DMS 273 treated with DMSO at 0.1 percent for 48 hours (cell line): ENCODE measurements around the gene MRPL36.
A peak's percentile ranks its signal among the peaks of the same experiment; 100 is the strongest.
"Not testable (repeated sequence)": the region's sequence is repeated elsewhere in the genome, so short reads cannot be mapped to it uniquely, and the experiment has no call there.

Experiments used
- DNase-seq: peaks from one replicate; lab custom pipeline; 2025; lab: John Stamatoyannopoulos, UW

MRPL36 gene

DNA sequence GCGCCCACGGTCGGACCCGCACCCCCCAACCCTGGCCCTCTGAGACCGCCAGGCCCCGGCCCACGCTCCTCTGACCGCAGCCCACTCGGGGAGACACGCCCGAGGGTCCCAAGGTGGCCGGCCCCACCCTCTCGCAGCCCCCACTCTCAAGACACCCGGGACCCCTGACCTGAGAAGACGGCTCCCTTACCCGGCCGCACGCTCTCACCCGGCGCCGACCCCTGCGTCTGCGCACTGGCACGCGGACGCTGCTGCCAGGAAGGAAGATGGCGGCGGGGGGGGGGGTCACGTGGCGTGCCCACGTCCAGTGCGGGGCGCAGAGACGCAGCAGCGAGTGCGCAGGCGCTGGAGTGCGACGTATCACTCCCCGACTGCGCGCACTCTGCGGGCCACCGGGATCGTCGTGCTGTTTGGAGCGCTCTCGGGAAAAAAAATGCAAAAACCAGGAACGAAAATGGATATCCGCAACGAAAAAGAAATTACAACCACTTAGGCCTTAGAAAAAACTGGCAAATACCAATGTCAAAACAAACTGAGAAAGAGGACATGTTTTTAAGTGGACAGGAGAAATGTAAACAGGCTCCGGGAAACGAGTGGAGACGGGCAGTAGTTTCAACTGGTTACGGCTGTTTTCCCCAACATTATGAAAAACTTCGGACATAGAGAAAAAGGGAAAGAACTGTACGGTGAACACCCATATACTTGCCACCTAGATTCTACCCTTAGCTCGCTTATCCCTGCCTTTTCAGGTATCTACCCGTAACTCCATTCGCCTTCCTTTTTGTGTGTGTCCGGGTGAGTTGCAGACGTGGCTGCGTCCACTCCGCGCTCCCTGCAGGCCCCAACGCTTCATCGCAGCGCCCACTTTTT, at the start of gene MRPL36:
TSS of gene MRPL36 (minus strand) at position 236 of the 870 bp plus-strand sequence. CDS start 902 bp downstream, outside the sequence.
- DNase-seq, result peak; percentile 73

DNA sequence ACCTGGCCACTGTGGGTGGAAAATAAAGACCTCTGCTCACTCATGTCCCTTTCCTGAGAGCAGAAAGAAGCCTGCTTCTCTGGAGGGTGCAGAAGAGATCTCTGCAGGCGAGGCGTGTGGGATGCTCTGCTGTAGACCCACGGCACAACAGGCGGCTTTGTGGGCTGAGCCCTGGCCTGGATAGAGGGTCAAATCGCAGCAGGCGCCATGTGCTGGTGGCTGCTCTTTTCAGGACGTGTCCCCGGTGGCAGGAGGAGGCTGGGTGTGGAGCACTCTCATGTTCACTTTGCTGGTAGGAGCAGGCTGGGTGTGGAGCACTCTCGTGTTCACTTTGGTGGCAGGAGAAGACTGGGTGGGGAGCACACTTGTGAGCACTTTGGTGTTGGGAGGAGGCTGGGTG, 48.0 kb upstream of the MRPL36 start:
- no peak for DNase-seq

DNA sequence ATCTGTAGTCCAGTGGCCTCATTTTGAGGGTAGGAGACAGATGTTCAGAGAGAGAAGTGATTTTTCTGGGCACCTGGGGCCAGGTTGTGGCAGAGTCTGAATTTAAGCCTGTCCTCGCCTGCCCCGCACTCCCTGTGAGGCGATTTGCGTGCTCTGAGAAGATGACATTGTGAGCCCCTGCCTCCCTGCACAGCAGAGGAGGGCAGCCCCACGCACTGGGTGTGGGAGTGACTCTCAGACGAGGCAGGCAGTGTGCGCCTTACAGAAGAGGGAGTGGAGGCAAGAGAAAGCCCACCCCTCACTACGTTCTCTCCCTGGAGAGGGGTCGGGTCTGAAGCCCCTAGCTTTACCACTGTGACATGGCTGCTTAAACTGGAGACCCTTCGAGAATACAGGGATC, 47.4 kb upstream of the MRPL36 start:
- DNase-seq, result no peak

DNA sequence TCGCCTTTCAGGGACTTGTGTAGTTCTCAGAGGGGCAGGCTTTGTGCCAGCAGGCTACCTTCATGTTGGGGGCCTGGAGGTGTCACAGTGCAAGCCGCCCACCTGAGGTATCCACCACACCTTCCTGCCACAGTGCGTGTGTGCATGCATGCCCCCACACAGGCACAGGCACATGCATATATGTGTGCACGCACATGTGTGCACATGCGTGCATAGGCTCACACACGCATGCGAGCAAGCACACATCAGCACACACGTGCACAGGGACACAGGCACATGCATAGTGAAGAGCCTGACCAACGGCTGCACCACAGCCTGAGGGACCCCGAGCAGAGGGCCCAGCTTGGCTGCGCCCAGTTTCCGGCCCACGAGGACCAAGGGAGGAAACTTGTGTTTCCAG, 46.9 kb upstream of the MRPL36 start:
- DNase-seq, result no peak

DNA sequence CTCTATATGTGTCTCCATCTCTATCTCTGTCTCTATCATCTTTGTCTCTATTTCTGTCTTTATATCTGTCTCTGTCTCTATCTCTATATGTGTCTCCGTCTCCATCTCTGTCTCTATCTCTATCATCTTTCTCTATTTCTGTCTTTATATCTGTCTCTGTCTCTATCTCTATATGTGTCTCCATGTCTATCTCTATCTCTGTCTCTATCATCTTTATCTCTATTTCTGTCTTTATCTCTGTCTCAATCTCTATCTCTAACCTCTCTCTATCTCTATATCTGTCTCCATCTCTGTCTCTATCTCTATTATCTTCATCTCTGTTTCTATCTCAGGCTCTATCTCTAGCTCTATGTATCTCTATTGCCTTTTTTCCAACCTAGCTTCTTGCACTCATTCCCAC, 46.1 kb upstream of the MRPL36 start:
- no peak for DNase-seq

DNA sequence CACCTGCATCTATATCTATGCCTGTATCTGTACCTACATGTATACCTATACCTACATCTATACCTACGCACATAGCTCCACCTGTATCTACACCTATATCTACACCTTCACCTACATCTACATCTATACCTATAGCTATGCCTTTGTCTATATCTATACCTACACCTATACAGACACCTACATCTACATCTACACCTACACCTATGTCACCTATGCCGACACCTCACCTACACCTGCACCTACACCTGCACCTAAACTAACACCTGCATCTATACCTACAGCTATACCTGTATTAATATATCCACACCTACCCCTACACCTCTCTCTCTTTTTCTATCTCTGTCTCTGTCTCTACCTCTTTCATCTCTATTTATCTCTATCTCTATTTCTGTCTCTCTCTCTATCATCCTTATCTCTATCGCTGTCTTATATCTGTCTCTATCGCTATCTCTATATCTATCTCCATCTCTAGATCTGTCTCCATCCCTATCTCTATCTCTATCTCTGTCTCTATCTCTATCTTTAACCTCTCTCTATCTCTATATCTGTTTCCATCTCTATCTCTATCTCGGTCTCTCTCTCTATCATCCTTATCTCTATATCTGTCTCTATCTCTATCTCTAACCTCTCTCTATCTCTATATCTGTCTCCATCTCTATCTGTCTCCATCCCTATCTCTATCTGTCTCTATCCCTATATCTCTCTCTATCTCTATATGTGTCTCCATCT, 45.2 kb upstream of the MRPL36 start:
- no peak for DNase-seq

DNA sequence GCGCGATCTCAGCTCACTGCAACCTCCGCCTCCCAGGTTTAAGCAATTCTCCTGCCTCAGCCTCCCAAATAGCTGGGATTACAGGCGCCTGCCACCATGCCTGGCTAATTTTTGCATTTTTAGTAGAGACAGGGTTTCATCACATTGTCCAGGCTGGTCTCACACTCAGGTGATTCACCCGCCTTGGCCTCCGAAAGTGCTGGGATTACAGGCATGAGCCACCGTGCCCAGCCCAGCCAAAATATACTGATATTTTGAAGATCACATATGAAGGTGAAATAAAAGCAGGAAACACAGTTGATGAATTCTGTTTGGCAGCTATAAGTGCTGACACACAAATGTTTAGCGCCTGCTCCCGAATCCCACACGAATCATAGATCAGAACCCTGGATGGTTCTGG, 44.1 kb upstream of the MRPL36 start:
- not testable (repeated sequence) for DNase-seq

DNA sequence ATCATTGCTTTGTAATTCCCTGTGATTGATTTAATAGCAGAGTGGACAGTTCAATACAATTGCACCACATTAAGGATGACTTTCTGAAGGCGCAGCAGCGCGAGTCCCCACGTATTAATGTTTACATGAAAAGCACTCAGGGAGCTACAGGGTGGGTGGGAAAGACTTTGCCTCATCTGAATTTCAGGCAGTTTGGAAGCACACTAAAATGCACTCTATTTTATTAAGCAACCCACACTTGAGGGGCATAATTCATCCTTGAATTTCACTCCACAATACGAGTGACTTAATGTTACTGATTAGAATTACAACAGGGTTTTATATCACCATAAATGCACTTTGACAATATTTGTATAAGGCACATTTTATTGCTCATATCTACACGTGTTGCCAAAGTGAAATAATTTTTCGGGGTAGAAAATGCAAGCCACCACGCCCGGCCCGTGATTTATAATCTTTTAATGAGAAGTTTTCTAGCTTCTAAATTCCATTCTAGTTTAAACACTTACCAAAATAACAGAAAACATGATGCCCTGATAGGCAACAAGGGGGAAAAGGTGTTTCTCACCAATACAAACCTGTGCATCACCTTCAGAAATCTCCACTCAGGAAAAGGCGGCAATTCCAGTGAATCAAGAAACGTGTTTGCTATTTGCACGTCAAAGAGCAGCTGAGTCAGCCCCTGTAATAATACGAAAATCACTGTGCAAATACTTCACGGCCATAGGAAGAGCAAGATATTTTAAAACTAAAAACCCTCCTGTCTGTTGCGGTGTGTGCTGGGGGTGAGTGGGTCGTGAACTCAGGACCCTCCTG, 42.6 kb upstream of the MRPL36 start:
- DNase-seq, result no peak

DNA sequence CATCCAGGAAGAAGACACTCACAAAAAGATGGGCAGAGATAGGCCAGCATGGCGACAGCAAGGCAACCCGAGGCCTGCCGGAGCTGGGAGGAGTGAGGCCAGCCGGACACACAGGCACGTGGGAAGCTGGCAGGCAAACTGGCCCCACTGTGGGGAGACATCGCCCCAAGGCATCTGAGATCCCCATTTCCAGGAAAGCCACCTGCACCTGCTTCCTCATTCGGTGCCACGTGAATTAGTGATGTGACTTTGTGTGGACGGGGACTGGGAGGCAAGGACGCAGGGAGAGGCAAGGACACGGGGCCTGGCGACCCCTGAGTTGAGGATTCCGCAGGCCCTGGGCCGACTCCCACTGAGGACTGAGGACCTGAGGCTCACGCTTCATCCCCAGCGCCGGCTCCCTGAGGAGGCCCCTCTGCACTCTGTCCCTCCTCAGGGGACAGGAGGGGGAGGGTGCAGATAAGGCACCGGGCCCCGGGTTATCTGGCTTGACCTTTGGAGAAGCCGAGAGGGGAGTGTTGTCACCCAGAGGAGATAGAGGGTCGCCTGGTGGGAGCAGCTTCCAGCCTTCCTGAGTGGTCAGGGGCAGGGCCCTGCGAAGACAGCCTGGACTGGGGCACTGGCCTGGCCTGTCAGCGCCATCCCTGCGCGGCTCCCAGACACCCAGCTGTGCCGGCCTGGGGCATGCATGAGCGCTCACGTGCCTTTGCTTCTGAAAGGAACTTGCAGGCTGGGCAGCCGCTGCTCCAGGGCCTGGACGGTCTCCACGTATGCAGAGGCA, 41.3 kb upstream of the MRPL36 start:
- no peak for DNase-seq

DNA sequence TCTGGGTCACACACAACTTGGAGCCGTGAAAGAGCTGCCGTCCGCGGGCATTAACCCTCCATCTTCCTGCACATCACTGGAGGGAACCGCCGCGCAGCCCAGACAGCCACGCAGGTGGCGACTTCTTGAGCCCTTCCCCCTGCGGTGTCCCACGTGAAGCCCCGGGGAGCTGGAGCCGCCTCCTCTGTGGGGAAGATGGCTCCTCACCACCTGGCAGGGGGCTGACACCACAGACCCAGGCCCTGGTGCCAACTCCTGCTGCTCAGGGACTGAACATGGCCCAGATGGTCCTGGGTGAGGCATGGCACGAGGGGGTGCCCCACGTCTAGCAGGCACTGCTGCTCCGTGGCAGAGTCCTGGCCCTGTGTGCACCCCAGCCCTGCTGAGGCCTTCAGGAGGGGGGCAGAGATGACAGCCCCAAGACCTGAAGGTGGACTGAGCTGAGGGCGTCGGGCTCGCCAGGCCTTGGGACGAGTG, 40.5 kb upstream of the MRPL36 start:
- no peak for DNase-seq

DNA sequence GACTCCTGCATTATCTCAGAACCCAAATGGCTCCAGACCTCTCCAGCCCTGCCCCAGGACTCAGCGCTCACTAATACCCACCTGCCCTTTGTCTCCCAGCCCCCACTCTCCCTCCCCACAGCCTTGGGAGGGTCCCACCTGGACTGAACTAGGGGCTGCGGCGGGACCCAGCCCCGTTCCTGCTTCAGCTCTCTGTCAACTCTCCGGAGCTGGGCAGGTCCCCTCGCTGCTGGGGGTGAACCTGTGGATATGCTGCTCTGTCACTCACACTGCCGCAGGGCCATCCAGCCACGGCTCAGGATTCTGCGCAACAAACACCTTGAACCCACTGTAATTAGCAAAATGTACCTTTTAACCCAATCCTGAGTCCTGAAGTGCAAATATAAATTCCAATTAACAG, 38.4 kb upstream of the MRPL36 start:
- DNase-seq, result no peak

DNA sequence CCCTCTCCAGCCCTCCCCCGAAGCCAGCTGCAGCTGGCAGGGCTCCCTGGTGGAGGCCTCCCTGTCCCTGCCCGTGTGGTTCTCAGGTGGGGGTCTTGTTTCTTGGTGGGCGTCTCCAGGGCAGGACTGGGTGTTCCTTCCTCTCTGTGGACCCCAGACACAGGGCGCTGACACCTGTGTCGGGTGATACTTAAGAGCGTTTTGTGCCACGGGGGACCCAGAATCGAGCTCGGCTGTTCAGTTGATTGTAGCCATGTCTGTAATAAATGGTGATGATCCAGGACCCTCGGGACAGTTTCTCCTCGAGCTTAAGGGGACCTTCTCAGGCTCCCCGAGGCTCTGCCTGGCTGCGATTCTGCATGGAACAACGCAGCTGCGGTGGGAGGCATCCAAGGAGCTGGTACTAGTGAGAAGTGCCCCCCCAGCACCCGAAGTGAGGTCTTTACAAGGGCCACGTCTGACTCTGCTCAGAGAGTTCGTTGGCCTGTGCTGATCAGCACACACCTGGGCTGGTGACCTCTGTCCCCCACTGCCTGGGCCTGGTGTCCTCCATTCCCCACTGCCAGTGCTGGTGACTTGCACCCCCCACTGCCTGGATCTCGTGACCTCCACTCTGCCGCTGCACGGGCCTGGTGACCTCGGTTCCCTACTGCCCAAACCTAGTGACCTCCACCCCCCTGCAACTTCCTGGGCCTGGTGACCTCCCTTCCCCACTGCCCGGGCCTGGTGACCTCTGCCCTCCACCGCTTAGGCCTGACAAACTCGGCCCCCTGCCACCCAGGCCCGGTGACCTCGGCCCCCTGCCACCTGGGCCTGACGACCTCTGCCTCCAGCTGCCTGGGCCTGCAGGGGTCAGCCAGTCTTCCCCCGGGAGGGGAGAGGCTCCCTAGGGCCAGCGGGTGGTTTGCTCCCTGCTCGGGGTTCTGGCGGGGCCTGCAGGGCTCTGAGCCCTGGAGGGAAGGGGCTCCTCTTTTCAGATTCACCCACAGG, 37.5 kb upstream of the MRPL36 start:
- DNase-seq, result no peak

DNA sequence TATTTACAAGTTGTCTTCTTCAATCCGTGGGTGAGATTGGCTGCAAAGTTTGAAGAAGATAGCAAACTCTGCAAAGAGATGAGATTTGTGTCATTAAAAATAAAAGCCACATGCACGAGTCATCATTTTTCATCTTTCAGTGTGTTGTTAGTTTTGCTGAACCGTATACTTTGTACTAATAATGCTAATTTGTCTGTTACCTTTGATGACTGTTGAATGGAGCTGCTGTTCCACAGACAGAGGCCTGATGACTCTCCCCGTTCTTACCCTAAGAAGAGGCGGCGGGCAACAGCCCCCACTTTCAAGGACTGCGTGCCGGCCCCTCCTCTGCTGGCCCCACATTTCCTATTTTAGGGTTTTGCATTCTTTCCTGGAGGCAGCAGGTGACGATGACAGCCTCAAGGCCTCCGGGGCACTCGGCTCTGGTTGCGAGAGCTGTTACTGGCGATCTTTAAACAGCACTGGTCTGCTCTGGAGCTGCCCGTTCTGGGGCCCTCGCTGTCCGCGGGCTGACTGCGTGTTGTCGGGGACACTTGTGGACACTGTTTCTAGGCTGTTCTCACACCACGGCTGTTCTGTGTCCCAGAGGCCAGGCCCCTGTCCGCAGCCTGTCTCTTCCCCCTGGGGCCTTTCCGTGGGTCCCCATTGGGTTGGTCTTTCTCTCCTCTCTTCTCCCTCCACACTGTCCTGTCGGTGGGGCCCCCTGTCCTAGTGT, 36.7 kb upstream of the MRPL36 start:
- DNase-seq, result no peak

DNA sequence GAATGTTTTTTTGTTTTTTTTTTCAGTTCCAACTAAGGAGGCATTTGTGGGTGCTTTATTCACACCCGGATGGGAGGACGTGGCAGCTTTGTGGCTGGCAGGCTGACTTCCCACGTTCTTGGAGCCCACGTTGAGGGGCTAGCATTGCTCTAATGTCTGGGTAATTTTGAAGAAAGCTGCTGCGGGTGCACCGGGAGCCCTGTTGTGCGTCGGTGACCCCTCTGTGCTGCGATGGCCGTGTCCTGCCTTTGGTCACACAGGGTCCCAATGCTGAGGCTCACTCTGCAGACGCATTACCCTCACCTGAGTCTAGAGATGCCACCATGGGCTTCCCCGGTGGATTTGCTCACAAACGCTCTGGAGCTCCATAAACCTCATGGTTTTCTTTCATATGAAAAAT, 35.8 kb upstream of the MRPL36 start:
- DNase-seq, result no peak

DNA sequence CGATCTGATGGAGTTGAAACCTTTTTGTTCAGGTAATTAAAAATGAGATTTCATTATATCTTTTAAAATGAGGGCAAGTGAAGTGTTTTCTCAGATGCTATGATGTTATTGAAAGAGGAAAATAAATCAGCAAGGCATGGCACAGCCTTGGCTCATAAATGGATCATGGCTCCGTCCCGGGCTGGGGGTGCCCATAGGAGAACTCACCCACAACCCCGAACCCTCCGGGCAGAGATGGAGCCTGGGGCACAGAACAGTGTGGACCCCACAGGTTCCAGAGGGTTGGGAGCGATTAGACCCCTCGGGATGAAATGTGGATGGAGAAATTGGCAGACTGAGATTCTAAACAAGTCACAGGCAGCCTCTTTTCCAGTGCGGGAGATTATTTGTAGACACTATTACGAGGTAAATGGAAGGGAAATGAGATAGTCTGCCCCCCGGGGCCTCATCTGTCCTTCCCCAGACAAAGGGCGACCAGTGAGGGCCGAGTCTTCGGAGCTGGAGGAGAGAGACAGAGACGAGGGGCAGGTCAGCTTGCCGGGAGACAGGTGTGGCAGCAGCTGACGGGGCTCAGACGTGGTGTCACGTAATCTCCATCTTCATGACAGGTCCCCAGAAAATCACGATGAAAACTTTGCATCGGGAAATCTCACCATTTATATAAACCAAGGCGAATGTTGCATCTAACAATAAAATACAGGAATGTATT, 35.2 kb upstream of the MRPL36 start:
- no peak for DNase-seq

DNA sequence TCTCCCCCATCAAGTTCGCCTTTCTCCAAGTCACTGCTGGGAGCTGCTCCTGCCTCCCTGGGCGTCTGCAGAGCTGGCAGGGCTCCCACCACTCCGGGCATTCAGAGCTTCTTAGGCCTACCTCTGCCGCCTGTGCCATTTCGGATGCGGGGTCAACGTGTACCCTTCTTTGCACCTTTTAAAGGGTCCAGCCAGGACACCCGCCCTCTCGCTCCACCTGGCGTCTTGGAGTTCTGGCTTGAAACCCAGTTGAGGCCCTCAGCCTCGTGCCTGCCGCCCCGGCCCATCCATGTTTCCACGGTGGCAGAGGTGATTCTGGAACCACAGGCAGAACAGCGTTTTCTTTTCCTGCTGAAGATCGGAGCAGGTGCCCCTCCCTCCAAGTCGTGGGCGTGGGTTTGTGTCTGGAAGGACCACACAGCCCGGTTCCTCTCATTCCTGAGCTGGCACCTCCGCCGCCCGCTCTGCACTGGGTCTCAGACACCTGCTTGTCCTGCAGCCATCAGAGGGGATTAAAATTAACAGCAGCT, 34.5 kb upstream of the MRPL36 start:
- DNase-seq, result no peak

DNA sequence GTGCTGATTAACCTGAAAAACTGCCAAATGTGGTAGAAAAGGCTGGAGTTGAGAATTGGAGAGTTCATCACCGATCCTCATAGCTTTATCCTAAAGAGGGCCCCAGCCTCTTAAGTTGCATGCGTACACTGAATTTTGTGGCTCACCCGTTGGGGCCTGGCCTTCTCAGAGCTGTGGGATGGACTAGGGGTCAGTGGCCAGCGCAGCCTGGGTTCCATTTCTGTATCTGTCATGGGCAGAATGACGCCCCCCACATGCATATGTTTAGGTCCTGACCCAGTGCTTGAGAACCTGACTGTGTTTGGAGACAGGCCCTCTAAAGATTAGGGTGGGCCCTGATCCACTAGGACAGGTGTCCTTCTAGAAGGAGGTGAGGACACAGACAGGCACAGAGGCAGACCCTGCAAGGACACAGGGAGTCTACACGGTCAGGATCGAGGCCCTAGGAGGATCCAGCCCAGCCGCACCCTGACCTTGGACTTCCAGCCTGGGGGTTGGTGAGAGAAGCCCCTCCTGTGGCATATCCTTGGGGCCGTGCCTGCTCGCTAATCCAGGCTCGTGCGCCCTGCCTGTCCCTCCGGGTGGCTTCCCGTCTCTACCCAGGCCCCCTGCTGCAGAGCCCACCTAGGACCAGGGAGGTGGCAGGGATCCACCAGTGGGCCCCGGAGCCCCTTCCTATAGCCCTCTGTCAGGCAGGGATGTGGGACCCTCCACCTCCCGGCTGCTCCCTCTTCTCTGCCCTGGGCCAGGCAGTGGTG, 33.8 kb upstream of the MRPL36 start:
- no peak for DNase-seq
